ENCODE measurements around the gene AK1.
"Not testable (repeated sequence)": the region's sequence is repeated elsewhere in the genome, so short reads cannot be mapped to it uniquely, and the experiment has no call there.

AK1 gene

DNA sequence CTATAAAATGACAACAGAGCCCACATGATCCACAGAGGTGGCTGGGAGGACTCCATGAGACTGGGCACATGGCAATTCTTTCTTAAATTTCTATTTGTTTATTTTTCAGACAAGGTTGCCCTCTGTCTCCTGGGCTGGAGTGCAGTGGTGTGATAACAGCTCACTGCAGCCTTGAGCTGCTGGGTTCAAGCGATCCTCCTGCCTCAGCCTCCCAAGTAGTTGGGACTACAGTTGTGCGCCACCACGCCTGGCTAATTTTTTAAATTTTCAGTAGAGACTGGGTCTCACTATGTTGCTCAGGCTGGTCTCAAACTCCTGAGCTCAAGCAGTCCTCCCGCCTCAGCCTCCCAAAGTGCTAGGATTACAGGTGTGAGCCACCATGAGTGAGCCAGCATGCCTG lies 31.9 kb downstream of the AK1 start:
- FAIRE-seq: not testable (repeated sequence)

DNA sequence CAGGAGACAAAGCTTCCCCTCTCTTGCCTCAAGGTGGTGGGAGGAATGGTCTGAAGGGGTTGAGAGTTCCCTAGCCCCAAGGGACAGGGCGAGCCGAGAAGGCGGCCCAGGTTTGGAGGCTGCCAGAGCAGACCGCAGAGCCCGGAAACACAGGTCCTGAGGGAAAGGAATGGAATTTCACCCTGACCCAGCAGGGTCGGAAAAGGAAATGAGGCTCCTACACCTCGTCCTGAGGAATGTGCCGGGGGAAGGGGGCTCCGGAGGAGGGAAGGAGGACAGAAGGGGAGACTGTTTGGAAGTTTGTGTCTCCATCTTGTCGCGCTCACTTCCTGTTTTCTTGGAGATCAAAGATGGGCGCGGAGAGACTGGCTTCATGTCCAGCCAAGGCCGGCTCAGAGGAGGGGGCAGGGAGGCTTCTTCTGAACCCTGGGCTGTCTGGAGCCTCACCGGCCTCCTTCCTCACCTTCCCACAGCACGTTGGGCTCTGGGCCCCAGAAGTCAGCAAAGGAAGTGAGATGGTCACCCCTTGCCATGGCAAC lies 32.6 kb downstream of the AK1 start:
- FAIRE-seq: no peak

DNA sequence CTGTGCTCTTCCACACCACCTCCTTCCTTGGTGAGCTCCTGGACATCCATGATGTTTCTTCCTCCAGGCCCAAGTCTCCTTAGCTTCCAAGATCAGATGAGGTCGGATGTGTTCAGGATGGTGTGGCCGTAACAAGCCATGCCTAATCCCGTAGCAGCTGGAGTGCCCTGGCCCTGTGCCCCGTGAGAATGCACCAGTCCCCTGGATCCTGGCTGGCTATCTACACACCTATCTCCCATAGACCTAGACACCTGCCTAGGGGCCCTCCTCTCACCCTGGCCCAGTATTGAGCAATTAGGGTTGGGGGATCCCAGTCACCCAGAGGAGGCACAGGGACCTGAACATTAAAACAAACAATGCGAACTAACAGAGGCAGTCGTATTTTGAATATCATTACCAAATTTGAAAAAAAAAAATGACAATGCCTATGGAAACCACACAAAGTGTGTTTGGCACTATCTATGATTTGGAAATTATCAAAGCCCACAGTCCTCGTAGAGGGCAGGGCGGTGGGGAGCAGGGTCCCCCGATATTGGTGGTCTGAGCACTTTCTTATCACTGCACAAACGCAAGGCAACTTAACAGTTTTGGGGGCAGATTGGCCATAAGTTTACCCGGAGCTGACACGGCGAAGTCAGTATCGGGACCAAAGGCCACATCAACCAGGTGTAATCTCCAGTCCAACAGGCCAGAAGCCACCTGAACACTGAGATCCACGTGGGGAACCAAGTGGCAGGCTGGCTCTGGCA lies 36.2 kb downstream of the AK1 start:
- no peak for FAIRE-seq

DNA sequence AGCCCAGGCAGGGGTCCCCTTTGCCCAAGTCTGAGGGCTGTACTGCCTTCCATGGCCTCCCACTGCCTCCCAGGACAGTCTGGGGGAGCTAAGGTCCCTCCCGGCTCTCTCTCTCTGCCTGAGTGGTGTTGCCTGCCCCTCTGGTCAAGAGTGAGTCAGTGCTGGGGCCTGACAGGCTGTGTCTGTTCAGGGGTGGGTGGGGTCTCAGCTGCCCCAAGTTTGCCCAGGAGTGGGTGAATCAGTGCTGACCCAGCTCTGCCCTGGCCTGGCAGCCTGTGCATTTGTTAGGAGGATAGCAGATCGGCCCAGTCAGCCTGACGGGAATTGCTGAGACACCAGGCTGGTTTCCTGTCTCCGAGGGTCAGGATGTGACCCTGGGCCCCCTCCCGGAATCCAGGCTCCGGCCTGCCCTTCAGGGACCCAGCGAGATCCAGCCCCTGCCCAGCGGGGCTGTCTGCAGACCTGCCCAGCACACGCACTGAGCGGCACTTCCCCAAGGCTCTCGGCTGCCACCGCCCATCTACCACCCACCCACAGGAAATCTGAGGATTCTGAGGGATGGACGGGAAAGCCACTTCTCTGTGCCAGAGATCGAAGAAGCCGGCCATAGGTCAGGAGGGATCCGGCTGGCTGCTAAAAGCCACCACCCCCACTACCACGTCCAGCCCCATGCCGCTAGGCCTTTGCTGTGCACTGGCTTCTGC lies 38.9 kb downstream of the AK1 start:
- no peak for FAIRE-seq

DNA sequence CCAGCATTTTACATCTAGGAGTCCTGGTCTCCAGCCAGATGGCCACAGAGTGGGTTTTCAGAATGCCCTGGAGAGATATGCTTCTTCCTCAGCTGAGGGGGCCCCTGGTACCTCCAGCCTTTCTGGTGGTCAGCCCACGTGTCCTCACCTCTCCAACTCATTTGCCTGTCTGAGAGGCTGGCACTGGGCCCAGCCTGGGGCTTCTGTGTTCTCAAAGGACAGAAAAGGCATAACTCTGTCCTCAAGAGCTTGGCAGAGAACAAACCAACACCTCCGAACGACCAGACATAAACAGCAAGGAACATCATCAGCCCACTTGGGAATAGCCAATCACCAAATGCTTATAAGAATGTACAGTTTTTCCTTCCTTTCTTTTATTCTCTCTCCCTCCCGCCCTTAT lies 40.1 kb downstream of the AK1 start:
- FAIRE-seq: no peak

DNA sequence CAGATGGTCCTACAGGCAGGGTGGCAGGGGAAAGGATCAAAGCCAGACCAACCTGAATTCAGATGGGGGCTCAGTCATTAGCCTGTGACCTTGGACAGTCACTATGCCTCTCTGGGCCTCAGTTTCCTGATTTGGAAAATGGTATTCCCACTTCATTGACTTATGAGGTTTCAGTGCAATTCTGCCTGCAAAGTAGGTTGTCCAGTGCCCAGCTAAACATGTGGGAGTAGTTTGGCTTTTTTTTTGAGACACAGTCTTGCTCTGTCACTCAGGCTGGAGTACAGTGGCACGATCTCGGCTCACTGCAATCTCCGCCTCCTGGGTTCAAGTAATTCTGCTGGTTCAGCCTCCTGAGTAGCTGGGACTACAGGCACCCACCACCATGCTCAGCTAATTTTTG lies 40.9 kb downstream of the AK1 start:
- FAIRE-seq: not testable (repeated sequence)

DNA sequence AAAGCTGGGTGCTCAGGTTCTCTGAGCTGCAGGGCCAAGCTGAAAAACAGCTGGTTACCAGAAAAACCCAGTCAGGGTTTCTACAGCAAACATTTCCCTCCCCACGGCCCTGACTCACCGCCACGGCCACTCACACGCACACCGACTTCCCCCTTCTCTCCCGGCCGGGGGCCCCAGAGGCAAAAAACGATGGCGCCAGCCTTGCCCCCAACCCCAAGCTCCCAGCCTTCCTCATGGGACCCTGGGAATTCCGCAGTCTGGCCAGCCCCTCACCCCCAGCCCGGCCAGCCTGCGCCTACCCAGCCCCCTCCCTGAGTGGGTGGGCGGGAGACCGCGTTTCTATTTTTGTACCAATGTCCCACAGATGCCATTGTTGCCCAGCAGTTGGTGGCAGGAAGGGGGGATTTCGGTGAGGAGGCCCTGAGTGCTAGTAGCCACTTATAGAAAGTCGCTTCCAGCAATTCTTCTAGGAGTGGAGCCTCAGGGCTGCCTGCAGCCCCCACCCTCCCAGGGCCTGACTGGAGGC lies 41.4 kb downstream of the AK1 start:
- FAIRE-seq: no peak

DNA sequence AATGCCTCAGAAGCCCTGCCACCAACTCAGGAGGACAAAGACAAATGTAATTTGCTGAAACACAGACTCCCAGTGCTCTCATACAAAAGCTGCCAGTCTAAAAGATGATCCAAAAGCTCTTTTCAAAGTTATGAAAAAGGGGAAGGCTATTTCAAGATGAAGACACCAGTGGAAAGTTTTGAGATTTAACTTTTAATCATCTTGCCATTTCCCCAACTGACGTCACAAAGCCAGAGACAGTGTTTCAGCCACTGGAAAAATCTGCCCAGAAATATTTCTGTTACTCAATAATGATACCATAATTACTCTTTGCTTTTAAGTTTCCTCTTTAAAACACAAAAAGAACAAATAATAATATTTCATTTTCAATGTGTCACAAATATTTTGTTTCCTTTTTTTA lies 43.9 kb downstream of the AK1 start:
- FAIRE-seq: no peak

DNA sequence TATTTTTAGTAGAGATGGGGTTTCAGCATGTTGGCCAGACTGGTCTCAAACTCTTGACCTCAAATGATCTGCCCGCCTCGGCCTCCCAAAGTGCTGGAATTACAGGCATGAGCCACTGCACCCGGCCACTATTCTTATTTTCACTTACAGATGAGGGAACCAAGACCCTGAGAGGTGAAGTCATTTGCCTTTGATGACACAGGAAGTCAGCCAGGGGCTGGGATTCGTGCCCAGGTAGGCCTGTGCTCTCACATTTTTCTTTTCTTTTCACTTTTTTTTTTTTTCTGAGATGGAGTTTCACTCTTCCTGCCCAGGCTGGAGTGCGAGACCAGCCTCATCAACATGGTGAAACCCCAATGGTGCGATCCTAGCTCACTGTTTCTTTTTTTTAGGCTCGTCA lies 45.2 kb downstream of the AK1 start:
- FAIRE-seq: no peak

DNA sequence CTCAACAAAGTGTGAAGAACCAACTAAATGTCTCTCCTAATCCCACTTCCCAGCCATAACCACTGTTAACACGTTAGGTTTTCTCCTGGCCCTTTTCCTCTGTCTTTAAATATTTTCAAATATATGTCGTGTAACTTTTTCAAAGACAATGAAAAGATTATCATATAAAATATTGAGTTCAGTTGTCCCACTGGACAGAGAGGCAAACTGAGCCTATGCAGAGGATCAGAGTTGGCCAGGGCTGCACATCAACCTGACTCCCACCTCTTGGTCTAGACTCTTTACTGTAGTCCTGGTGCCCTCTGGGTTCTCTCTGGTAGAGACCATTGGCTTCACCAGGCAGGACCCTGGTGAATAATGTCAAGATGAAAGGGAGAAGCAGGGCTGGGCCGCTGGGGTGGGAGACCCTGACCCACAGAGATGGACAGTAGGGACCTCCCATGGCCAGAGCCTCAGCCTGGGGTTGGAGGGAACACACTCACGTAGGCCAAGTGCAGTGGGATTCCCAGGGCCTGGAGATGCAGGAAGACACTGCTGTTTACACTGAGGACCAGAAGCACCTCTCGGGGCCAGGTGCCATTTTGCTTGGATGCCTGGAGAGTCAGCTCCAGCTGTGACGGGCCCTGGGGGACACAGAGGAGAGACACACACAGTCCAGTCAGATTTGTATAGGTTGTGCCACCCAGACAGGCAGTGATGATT lies 48.1 kb downstream of the AK1 start:
- FAIRE-seq: no peak

DNA sequence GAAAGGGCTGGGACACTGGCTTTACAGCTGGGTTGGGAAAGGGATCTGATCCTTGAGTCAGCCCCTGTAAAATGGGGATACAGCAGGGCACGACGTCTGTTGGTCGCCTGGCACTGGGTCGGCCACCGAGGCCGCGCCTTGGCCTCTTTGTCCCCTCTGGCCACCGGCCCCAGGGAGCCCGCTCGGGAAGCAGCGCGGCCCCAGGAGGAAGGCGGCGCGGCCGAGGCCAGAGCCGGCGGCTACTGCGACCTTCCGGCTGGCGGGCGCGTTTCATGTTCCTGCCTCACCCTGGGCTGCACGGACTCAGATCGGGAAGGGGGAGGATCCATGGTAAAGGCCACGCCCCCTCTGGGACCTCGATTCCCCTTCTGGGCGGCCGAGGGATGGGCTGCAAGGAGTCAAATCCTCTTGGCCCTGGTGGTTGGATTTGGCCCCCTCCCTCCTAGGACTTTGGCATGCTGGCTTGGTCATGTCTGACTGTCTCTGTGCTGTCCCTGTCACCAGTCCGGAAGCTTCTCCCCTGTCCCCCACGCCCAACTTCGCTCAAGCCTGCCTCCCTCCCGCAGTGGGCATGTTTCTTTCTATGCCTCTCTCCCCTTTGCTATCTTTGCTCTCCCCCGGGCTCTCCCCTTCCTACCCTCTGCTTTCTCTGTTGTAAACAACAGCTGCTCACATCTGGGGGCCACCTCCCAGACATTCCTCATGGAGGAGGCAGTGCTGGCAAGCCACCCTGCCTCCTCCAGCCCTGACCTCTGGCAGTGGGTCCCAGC lies 49.0 kb downstream of the AK1 start:
- FAIRE-seq: no peak

DNA sequence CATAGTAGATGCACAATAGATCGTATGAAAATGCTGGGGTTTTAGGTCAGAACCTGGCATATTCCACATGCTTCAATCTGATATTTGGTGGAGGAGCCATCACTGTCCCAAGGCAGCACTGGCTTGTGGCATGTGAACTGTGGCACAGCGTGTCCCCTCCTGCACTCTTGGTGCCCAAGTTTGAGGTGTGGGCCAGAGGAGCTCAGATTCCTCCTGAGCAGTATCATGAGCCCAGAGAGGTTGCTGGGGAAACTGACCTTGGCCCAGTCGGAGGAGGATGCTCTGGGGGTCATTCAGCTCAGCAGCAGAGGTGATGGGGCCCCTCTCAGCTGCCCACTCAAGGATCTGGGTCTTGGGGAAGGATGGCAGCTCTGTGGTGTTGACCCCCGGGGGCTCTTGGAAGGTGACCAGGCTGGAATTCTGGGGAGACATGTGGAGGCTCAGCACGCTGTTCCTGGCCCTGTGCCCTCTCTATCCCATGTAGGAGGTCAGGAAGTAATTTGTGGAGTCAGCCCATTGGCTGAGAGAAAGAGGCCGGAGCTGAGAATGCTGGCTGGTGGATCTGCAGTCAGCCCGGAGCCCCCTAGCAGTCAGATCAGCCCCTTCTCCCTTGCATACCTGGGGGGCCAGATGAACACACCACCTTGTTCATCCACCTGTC lies 51.1 kb downstream of the AK1 start:
- FAIRE-seq: no peak

DNA sequence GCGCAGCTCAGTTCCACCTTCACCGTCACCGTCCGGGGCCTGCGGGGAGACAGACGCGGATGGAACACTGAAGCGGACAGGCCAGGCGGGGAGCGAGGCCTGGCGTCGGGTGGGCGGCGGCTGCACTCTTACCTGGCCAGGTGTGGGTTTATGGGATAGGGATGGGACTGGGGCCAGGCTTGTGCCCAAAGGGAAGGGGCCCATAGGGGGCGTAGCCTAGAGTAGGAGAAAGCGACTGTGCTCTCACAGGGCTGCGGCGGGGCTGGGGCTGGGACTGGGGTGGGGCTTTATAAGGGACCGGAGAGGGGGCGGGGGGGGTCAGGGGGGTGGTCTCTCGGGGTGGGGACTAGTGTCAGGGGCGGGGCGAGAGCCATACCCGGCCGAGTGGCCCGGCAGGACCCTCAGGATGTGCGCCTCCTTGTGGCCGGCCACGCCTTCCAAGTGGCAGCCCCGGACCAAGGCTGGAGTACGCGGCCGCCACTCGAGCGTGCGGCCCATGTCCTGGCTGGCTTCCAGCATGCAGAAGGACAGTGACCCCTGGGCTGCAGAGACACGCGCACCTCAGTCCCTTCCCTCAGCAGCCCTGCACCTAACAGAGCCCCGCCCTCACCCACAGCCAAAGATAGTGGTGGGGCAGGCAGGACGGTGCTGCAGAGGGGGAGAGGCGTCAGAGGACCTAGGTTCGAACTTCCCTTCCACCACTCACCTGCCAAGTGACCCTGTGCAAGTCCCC lies 52.0 kb downstream of the AK1 start:
- FAIRE-seq: no peak

DNA sequence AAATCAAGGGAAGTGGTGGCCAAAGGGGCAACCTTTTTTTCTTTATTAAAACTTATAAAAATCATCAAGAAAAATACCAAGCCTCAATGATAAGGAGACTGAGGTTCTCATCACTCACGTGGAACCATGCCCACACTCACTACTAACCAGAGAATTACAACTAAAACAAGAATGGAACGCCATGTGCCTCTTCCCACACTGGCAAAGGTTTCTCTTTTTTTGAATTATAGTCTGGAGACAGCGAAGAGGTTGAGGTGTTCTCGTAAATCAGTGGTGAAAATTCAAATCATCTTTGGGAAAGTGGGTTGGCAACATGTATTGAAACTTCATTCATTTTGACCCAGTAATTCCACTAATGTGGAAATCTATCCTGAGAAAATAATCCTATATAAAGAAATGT lies 55.4 kb downstream of the AK1 start:
- no peak for FAIRE-seq

DNA sequence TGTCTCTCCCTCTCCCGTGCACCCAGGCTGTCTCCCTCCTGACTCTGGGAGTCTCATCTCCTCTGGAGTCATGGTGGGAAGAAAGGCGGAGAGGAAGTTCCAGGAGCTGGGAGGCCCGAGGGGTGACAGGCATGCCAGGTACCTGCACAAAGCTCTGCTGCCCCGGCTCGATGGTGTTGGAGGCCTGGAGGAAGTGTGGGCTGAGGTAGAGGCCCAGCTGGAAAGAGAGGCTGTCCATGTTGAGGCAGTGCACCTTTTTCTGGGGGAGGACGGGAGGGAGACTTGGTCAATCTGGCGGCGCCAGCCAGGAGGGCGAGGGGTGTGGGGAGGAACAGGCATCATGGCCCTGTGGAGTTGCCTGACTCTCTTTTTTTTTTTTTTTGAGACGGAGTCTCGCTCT lies 58.9 kb downstream of the AK1 start:
- no peak for FAIRE-seq

DNA sequence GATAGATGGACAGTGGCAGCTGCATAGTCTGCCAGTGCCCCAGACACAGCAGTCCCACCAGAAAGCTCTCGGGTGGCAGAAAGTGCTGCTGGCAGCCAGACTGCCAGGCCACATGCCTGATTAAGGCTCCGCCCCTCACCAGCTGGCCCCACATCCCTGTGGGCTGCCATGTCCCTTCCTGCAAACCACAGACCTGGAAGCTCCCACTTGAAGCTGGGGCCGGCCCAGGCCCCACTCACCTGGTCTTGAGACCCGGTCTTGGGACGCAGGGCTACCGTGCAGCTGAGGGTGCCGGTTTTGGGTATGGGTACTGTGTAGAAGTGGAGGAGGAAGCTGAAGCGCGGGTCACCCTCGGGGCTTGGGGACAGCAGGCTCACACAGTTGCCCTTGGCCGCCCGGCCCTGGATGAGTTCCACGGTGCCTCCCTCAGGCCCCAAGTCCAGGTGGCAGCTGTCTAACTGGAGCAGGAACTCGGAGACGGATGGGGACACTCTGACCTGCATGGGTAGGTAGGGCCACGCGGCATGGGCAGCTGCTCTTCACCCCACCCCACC lies 59.5 kb downstream of the AK1 start:
- no peak for FAIRE-seq

DNA sequence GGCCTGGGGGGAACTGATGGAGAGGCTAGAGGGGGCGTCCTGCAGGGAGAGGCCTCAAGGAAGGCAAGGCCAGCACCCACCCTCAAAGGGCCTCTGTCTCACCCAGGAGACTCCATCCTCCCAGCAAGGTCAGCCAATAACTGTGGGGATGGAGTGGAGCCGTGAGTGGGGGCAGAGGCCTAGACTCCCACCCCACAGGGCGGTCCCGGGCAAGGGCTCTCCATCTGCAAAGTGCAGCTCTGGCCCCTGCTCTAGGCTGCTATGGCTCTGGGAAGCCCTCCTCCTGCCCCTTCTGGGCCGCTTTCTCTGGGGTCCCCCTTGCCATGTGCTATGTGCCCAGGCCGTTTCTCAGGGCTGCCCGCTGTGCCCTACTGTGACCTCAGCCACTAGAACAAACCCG lies 60.7 kb downstream of the AK1 start:
- no peak for FAIRE-seq

Measured in islet of Langerhans (tissue), 1 donor.